ENCODE measurements around the gene RPGR.

RPGR gene, protein sequence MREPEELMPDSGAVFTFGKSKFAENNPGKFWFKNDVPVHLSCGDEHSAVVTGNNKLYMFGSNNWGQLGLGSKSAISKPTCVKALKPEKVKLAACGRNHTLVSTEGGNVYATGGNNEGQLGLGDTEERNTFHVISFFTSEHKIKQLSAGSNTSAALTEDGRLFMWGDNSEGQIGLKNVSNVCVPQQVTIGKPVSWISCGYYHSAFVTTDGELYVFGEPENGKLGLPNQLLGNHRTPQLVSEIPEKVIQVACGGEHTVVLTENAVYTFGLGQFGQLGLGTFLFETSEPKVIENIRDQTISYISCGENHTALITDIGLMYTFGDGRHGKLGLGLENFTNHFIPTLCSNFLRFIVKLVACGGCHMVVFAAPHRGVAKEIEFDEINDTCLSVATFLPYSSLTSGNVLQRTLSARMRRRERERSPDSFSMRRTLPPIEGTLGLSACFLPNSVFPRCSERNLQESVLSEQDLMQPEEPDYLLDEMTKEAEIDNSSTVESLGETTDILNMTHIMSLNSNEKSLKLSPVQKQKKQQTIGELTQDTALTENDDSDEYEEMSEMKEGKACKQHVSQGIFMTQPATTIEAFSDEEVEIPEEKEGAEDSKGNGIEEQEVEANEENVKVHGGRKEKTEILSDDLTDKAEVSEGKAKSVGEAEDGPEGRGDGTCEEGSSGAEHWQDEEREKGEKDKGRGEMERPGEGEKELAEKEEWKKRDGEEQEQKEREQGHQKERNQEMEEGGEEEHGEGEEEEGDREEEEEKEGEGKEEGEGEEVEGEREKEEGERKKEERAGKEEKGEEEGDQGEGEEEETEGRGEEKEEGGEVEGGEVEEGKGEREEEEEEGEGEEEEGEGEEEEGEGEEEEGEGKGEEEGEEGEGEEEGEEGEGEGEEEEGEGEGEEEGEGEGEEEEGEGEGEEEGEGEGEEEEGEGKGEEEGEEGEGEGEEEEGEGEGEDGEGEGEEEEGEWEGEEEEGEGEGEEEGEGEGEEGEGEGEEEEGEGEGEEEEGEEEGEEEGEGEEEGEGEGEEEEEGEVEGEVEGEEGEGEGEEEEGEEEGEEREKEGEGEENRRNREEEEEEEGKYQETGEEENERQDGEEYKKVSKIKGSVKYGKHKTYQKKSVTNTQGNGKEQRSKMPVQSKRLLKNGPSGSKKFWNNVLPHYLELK

DNA sequence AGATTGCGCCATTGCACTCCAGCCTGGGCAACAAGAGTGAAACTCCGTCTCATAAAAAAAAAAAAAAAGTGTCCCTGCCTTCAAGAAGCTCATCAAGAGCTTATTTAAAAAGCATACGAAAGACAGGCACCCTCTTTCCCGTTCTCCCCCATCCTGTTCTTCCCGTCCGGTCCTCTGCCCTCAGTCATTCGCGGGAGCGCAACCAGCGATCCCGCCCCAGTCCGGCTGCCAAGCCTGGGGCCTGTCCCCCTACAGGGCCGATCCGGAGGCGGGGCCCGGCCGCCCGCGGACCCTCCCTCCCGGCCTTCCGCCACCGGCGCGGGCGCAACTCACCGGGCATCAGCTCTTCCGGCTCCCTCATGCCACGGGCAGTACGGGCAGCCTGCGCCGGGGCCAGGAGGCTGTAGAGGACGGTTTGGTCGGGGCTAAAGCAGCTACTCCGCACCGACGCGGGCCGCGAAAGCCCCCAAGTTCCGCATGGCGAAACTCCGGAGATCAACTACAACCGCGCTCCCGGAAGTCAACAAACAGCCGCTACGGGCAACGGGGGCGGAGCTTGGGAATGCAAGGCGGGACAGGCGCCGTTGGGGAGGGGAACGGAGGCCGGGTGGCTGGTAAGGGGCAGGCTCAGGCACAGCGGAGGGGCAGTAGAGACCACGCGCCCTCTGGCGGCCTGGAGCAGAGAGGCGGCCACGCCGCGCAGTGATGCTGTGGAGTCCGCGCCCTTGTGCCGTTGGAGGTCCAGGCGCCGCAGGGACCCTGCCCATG is at the start of gene RPGR:
Gene RPGR, minus strand, starts transcription at position 503 of the 768 bp plus-strand sequence. Its CDS starts 142 bp downstream, at position 361.
- H3K27me3 ChIP-seq = no peaks in the 10 kb centered on the region
- H3K4me2 ChIP-seq = peak within 1 kb of the TSS; percentile 53 to 75 (median 65)
- H3K4me3 ChIP-seq = peak within 1 kb of the TSS; percentile 62 to 80 (median 72)
- H3K9me3 ChIP-seq (replicated peaks in 1 of 11) = peaks cover 0 to 14% (median 7%) of the 10 kb centered on the region in 11 experiments; a peak in 13 of 22 replicates
- peak within 1 kb of the TSS; percentile 84 to 93 (median 89) for H3K9ac ChIP-seq
- H3K36me3 ChIP-seq = no peaks in the 10 kb centered on the region
- H3K4me1 ChIP-seq = peaks cover 0 to 21% (median 13%) of the 10 kb centered on the region in 10 experiments; a peak in 12 of 20 replicates
- H3K27ac ChIP-seq = peak within 1 kb of the TSS; percentile 80 to 95 (median 91)
- peaks cover 0 to 11% (median 0%) of the 10 kb centered on the region in 11 experiments; a peak in 2 of 22 replicates for H4K20me1 ChIP-seq
- TF ChIP-seq Cebpa-rat (IDR thresholded peaks at IDR 0.05) = peak in 4 of 11 experiments; percentile 4 to 63 (median 36); a peak in 2 of 22 replicates

DNA sequence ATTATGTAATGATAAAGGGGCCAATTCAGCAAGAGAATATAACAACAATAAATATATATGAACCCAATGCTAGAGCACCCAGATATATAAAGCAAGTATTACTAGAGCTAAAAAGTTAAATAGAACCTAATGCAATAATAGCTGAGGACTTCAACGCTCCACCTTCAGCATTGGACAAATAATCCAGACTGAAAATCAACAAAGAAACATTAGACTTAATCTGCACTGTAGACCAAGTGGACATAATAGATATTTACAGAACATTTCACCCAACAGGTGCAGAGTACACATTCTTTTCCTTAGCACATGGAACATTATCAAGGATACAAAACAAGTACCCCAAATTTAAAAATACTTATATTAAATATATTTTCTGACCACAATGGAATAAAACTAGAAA is 49.4 kb upstream of the RPGR start:
- no peak overlapping the region for H3K27ac ChIP-seq
- no peak for TF ChIP-seq Cebpa-rat (IDR thresholded peaks at IDR 0.05)
- no peaks in the 10 kb centered on the region; a peak in 1 of 22 replicates for H3K9me3 ChIP-seq (replicated peaks in 1 of 11)
- H3K4me1 ChIP-seq = peaks cover 0 to 15% (median 0%) of the 10 kb centered on the region in 10 experiments; a peak in 2 of 20 replicates
- H3K27me3 ChIP-seq = no peaks in the 10 kb centered on the region
- no peak overlapping the region for H3K4me3 ChIP-seq
- H3K4me2 ChIP-seq = no peak overlapping the region
- no peak overlapping the region for H3K9ac ChIP-seq
- H4K20me1 ChIP-seq = no peaks in the 10 kb centered on the region
- no peaks in the 10 kb centered on the region for H3K36me3 ChIP-seq

DNA sequence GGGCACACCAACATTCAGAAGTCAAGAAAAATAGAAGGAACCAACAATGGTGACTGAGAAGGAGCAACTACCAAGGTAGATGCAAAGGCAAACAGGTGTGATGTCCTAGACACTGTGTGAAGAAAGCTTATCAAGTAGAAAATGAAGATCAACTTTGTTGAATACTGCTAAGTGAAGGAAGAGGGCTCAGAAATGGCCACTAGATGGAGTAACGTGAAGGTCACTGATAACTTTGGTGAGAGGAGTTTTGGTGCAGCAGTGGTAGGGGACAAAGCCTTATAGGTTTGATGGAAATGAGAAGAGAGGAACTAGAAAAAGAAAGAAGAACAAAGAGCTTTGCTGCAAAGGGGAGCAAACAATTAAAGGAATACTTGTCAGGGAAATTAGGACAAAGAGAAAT is 48.6 kb upstream of the RPGR start:
- H3K4me2 ChIP-seq = no peak overlapping the region
- no peaks in the 10 kb centered on the region for H3K36me3 ChIP-seq
- H3K27me3 ChIP-seq = no peaks in the 10 kb centered on the region
- H3K9me3 ChIP-seq (replicated peaks in 1 of 11) = no peaks in the 10 kb centered on the region; a peak in 1 of 22 replicates
- H3K27ac ChIP-seq = no peak overlapping the region
- H3K4me3 ChIP-seq = no peak overlapping the region
- no peak overlapping the region for H3K9ac ChIP-seq
- peaks cover 0 to 20% (median 0%) of the 10 kb centered on the region in 10 experiments; a peak in 3 of 20 replicates for H3K4me1 ChIP-seq
- no peaks in the 10 kb centered on the region for H4K20me1 ChIP-seq
- TF ChIP-seq Cebpa-rat (IDR thresholded peaks at IDR 0.05) = no peak

DNA sequence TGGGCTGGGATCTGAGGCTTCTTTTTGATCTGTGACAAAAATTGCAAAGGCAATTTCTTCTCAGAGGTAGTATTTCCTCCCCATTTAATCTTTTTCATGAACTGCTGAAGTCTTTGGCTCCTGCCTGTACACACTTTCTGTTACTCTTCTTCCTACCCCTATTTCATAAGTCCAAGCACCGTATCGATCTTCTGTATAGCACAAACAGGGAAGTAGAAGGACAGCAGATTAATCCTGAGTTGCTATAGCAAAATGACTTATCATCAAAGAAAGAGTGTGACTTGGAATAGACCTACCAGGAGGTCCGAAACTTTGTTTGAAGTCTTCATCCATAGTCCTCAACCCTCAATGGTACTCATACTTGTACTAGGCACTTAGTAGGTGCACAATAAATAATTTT is 47.1 kb upstream of the RPGR start:
- Histone ChIP-seq H3K9ac (no peak overlapping the region), H3K27me3 (no peaks in the 10 kb centered on the region), H3K4me1 (peaks cover 0 to 26% (median 0%) of the 10 kb centered on the region in 10 experiments; a peak in 3 of 20 replicates), H3K4me3 (no peak overlapping the region), H3K36me3 (no peaks in the 10 kb centered on the region), H3K4me2 (no peak overlapping the region), H3K27ac (no peak overlapping the region), H4K20me1 (no peaks in the 10 kb centered on the region), H3K9me3 (replicated peaks in 1 of 11) (no peaks in the 10 kb centered on the region; a peak in 1 of 22 replicates)
- TF ChIP-seq Cebpa-rat (IDR thresholded peaks at IDR 0.05) = no peak

DNA sequence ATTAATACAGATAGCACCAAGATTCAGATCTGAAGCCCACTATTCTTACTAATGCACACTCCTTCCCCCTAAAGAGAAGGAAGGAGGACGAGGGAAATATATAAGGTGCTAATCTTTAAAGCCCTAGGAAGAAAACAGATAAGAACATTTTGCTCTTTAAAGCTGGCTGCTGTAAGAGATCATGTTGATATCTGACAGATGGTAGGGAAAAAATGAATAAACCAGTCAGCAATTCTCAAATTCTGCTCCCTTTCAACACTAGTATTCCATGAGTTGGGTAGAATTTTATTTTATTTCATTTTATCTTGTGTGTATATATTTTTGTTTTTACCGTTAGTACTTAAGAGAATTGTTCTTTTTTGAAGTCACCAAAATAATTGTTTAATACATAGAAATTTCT is 44.3 kb upstream of the RPGR start:
- no peak for TF ChIP-seq Cebpa-rat (IDR thresholded peaks at IDR 0.05)
- Histone ChIP-seq H3K4me2 (no peak overlapping the region), H3K27ac (no peak overlapping the region), H3K36me3 (no peaks in the 10 kb centered on the region), H3K9me3 (replicated peaks in 1 of 11) (no peaks in the 10 kb centered on the region; a peak in 1 of 22 replicates), H3K4me3 (no peak overlapping the region), H3K9ac (no peak overlapping the region), H3K4me1 (peaks cover 0 to 21% (median 0%) of the 10 kb centered on the region in 10 experiments; a peak in 4 of 20 replicates), H4K20me1 (no peaks in the 10 kb centered on the region), H3K27me3 (no peaks in the 10 kb centered on the region)

DNA sequence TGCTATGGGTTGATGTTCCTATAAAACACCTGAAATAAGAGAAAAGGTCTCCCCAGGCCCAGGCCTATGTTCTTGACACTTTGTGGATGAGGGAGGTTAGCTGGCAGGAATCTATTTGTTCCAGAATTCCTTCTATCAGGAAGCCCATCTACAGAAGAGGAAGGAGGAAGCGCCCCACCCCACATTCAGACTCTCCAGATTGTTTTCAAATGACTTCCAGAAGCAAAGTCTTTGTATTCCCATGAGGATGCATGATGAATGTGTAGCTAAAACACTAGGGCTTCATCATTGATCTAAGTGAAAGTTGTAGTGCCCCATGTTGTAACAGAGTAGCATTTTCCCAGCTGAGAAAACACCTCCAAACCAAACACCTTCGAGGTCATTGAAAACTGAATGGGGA is 41.5 kb upstream of the RPGR start:
- Histone ChIP-seq H4K20me1 (no peaks in the 10 kb centered on the region), H3K36me3 (no peaks in the 10 kb centered on the region), H3K4me1 (peaks cover 0 to 38% (median 3%) of the 10 kb centered on the region in 10 experiments; a peak in 6 of 20 replicates), H3K4me3 (no peak overlapping the region), H3K9me3 (replicated peaks in 1 of 11) (no peaks in the 10 kb centered on the region), H3K27me3 (no peaks in the 10 kb centered on the region), H3K27ac (no peak overlapping the region), H3K9ac (no peak overlapping the region), H3K4me2 (peak overlapping the region in 1 of 11 experiments; percentile 27; a peak in 1 of 22 replicates)
- TF ChIP-seq Cebpa-rat (IDR thresholded peaks at IDR 0.05) = no peak

DNA sequence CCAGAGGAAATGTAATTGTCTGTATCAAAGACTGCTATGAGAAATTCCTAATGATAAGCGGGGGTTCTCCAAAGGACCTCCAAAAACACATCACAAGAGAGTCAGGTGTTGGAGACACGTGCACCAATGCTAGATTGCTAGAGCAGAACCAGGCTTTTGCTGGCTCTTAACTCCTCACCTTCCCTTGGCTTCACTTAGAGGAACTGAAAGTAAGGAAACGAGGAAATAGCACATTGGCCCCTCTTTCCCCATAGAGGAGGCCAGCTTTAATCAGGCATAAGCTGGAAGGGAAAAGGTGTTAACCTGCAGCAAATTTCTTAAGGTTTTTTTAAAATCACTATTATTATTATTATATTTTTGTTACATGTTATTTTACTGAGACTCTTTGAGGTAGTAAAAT is 38.6 kb upstream of the RPGR start:
- Histone ChIP-seq H3K9me3 (replicated peaks in 1 of 11) (no peaks in the 10 kb centered on the region), H3K4me1 (peaks cover 0 to 62% (median 6%) of the 10 kb centered on the region in 10 experiments; a peak in 9 of 20 replicates), H3K27ac (no peak overlapping the region), H4K20me1 (no peaks in the 10 kb centered on the region), H3K36me3 (no peaks in the 10 kb centered on the region), H3K4me2 (peak overlapping the region in 3 of 11 experiments; percentile 7 to 57 (median 8); a peak in 4 of 22 replicates), H3K9ac (no peak overlapping the region), H3K27me3 (no peaks in the 10 kb centered on the region), H3K4me3 (no peak overlapping the region)
- TF ChIP-seq Cebpa-rat (IDR thresholded peaks at IDR 0.05) = no peak

DNA sequence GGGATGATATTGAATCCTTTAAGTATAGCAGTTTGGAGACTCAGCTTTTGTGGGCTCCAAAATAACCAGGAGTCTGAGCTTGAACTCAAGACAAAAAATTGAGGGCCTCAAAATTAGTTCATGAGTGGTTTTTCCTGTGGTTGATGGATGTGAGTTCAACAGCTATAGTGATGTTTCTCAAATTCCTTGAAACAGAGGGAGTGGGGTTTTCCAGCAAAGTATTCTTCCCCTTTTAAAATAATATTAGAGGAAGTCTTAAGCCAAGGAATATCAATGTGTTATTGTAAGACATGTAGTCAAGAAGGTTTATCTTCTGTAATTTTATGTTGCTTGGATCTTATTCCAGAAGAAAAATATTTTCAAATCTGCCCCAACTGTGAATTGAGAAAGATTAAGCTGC is 35.7 kb upstream of the RPGR start:
- Histone ChIP-seq H3K4me2 (peak overlapping the region in 3 of 11 experiments; percentile 58 to 66 (median 66); a peak in 5 of 22 replicates), H3K9ac (peak overlapping the region in 1 of 11 experiments; percentile 34; a peak in 1 of 22 replicates), H3K27me3 (no peaks in the 10 kb centered on the region), H3K4me1 (peaks cover 0 to 62% (median 6%) of the 10 kb centered on the region in 10 experiments; a peak in 9 of 20 replicates), H3K9me3 (replicated peaks in 1 of 11) (no peaks in the 10 kb centered on the region), H3K4me3 (no peak overlapping the region), H3K27ac (peak overlapping the region in 3 of 11 experiments; percentile 35 to 62 (median 45); a peak in 5 of 22 replicates), H3K36me3 (no peaks in the 10 kb centered on the region), H4K20me1 (no peaks in the 10 kb centered on the region)
- no peak for TF ChIP-seq Cebpa-rat (IDR thresholded peaks at IDR 0.05)

Measured in BLaER1 treated with 17β-estradiol and CSF1 and Interleukin-3, amounts not matched to agents 10 nM and 100 nM (cell line).